HFF-Myc (cell line): Measurements from ENCODE around the gene MYOC.

Experiments
- DNase-seq: peaks from one replicate; pipeline ENCODE4 v3.0.0-alpha.2; 2011; ENCODE audit warnings: low read depth; ENCODE audit errors: extremely low read depth
- H3K4me3 ChIP-seq: replicated peaks from 2 replicates; pipeline ENCODE4 v1.5.1; 2011; ENCODE audit warnings: low read depth, mild to moderate bottlenecking, control low read depth, low read length
- TF ChIP-seq, protein P1 (sequence below): IDR thresholded peaks from 2 replicates; pipeline ENCODE4 v1.5.1; 2012; ENCODE audit warnings: mild to moderate bottlenecking, low read depth, low read length, control low read depth; ENCODE audit errors: missing control alignments

Gene MYOC

DNA sequence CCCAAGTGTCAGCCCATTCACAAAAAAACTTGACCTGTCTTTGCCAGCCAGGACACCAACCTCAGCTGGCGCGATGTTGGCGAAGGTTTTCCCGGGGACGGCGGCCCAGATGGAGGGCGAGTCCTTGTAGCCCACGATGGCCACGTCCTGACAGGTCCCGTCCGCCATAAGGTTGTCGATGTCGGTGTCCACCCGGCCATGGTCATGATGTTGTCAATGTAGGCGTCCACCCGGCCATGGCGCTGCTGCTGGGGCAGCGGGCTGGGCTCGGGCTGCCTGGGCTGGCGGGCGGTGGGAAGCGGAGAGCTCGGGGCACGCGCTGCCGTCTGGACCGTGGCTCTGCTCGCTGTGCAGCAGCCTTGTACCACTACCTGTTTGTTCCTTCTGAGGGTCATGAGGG, 18.3 kb upstream of the MYOC start:
- no peak for DNase-seq
- TF ChIP-seq, protein P1, sequence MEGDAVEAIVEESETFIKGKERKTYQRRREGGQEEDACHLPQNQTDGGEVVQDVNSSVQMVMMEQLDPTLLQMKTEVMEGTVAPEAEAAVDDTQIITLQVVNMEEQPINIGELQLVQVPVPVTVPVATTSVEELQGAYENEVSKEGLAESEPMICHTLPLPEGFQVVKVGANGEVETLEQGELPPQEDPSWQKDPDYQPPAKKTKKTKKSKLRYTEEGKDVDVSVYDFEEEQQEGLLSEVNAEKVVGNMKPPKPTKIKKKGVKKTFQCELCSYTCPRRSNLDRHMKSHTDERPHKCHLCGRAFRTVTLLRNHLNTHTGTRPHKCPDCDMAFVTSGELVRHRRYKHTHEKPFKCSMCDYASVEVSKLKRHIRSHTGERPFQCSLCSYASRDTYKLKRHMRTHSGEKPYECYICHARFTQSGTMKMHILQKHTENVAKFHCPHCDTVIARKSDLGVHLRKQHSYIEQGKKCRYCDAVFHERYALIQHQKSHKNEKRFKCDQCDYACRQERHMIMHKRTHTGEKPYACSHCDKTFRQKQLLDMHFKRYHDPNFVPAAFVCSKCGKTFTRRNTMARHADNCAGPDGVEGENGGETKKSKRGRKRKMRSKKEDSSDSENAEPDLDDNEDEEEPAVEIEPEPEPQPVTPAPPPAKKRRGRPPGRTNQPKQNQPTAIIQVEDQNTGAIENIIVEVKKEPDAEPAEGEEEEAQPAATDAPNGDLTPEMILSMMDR, result no peak
- H3K4me3 ChIP-seq, result no peak overlapping the region

DNA sequence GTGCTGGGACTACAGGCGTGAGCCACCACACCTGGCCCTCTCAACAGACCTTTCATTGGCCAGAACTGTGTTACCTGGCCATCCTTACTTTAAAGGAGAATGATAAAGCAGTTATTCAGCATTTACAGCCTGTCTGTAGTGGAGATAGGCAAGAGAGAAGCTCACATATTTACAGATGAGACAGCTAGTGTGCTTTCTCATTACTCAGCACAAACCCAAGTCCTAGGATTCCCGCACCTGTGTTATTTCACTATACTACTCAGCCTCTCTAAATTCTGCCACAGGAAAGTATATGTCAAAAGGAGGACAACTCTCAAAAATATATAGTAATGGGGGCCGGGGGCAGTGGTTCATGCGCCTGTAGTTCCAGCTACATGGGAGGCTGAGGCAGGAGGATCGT, 15.9 kb upstream of the MYOC start:
- DNase-seq, result no peak
- no peak overlapping the region for H3K4me3 ChIP-seq
- TF ChIP-seq, protein P1, result no peak

DNA sequence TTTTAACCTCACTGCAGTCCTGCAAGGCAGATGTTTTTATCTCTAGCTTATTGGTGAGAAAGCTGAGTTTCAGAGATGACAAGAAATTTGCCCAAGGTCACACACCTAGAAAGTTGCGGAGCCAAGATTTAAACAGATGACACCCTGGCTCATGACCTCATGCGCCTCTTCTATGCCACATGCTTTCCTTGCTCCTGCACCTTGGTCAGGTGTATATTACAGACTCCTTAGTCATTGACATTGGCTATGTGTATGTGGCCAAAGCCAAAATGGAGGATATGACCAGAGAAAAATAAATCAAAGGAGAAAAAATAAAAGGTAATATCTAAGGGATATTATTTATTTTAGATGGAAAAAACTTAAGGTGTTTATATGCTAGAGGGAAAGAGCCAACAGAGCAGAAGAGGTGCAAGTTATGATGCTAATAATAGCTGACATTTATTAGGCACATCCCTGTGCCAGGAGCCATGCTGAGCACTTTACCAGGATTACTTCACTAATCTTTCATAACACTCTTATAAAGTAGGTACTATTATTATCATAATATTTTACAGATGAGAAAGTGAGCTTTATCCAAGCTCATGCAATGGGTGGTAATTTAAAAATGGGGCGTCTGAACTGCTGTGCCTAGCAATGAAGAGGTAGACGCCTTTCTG, 13.8 kb upstream of the MYOC start:
- no peak overlapping the region for H3K4me3 ChIP-seq
- DNase-seq, result no peak
- TF ChIP-seq, protein P1, result no peak

DNA sequence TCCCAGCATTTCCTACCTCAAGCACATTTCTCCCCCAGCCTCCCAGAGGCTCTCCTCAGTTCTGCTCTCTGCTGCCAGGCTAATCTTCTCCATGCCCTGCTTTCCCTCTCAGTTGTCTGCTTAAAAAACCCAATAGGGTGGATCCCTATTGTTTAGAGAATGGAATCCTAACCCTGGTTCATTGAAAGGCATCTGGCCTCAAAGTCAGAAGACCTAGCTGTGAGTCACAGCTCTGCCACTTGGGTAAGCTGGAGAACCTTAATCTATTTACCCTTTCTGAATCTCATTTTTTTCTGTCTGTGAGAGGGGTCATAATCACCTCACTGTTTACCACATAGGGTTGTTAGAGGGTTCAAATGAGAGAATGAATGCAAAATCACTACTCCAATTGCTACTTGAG, 12.5 kb upstream of the MYOC start:
- H3K4me3 ChIP-seq, result no peak overlapping the region
- no peak for DNase-seq
- TF ChIP-seq, protein P1, result no peak

DNA sequence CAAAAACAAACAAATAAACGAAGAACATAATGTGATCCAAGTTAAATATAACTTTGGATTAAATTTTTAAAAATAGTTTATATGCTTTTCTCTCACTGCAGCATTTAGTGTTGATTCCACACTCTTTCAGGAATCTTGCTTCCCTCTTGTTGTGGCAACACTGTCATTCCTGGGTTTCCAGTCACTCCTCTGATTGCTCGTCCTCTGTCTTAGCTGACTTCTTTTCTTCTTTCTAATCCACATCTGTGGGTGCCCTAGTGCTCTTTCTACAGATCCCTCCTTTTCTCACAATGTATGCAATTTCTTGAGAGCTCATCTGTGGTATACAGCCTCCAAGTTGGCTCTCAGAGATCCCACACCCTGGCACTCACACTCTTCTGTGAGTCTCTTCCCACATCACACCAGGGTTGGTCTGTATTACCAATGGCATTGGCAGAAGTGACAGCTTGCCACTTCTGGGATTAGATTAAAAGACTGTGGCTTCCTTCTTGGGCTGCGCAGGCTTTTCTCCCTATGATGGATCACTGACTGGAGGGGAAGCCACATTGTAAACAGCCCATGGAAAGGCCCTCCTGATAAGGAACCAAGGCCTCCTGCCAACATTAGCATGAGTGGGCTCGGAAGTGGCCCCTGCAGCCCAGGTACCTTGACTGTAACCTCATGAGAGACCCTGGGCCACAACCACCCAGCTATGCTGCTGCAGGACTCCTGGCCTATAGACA, 11.5 kb upstream of the MYOC start:
- TF ChIP-seq, protein P1, result no peak
- no peak for DNase-seq
- no peak overlapping the region for H3K4me3 ChIP-seq

DNA sequence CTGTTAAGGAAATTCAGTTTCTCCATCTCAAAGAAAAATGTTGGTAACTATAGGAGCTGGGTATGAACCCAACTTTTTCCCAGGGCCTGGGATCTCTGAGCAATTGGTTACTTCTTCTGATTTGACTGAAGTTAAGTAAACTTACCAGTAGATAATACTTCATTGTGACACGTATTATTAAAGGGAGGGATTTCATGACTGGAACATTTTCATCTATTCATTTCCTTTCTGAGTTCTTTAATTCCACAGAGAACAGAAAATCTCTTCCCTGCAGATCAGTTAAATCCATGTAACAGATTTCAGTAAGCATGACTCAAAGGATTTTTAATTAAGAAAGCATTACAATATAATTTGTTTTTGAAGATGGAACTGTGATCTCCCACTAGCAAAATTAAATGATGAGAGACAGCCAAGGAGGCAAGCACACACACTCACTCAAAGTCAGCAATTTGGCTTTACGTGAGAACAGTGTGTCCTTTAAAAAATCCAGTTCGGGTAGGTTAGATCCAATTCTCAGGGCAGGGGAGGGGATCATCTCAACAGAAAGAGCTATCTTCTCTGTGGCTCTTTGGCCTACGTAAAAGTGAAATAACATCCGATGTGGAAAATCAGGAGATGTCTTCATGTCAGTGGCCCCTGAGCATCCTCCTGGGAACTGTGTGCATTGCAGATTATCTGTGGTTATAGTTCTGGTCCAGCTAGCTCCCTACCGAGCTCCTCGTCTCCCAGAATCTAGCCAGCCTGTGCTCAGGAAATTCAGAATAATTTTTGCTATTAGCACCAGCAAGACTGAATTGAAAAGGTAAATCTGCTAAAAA, 10.8 kb upstream of the MYOC start:
- H3K4me3 ChIP-seq, result no peak overlapping the region
- TF ChIP-seq, protein P1, result no peak
- DNase-seq, result no peak
